ENCODE results near the gene CACNA2D2.

CACNA2D2 gene

DNA sequence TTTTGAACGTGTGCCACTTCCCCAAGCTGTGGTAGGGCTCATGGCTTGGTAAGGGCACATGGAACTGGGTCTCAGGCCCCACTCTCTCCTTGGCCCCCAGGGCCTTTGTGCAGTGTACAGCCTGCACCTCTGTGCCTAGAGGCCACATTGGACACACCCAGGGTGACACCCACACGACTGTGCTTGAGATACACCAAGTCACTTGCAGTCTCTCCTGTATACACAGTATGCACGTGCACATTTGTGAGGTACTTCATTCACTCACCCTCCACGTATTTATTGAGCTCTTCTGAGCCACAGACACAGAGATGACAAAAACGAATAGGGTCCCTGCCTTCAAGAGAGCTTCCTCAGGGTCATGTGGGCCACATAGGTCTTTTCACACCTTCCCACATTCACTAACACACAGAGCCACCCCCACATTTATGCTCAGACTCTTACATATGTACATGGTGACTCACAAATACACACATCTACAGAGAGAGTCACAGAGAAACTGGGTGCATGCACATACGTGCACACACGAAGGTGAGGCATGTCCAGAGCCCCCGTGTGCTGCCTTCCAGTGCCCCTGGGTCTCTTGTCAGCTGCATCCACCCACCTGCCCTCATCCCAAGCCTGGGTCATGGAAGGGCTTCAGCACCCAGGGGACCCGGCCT lies 134.3 kb downstream of the CACNA2D2 start:
- no peak for DNase-seq (ENCODE audit: low spot score)

DNA sequence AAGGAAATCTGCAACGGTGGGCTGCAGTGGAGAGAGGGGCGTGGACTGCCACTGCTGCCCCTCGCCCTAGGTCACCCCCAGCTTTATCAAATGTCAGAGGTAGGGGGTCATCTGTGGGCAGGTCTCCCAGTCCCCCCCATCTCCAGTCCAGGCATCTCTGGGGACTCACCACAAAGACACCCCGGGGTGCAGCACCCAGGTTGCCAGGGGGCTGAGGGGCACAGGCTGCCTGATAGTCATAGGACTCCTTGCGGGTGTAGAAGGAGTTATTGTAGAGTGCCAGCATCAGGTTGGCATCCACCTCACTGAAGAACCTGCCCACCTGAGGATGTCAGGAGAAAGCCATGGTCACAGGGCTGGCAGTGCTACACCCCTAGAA lies 137.6 kb downstream of the CACNA2D2 start:
- no peak for DNase-seq (ENCODE audit: low spot score)

DNA sequence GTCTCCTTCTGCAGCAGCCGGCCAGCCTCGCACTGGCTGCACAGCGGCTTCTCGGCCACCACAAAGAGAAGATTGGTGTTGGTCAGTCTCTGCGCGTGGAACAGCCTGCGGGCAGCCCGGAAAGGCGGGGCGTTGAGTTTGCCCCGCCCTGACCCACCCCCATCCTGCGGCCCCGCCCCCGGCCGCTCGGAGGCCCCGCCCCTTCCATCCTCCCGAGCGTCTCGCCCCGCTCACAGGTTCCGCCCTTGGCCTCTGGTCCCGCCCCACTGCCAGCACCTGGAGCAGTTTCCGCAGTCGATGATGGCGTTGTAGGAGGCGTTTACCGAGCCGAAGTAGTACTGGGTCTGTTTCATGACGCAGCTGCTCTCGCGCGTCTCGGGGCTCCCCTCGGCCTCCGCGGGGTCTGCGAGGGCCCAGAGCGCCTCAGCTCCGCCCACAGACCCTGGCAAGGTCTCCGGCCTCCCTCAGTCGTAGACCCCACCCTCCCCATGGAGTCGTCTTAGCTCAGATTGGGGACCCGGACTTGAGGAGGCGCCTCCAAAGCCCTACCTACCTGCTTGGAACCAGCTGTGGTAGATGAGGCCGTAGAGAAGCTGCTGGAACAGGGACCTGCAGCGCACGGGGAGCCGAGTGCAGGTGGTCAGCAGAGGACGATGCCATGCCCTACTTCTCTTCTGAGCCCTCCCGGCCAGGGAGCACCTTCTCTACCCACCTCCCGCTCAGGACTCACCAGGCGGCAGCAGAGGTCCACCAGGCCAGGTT lies 138.2 kb downstream of the CACNA2D2 start:
- peak; percentile 81 for DNase-seq (ENCODE audit: low spot score)

DNA sequence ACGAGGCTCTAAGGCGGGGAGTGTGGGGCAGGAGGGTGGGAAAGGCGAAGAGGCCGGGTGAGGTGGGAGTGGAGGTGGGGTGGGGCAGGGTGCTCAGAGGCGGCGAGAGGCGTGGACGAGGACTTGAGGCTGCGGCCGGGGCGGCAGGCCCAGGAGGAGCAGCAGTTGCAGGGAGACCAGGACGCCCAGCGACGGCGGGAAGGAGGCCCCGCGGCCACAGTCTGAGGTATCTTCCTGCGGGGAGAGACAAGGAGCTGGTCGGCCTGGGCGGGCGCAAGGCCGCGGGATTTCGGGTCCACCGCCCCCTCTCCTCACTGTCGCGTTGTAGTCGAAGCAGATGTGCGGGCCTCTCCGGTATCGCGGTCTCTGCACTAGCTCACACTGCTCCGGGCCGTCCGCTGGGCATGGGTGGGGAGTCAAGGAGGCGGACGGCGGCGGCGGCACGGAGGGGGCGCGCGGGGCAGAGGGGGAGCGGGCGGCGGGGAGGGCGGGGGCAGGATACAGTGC lies 138.8 kb downstream of the CACNA2D2 start:
- DNase-seq (ENCODE audit: low spot score), result no peak

DNA sequence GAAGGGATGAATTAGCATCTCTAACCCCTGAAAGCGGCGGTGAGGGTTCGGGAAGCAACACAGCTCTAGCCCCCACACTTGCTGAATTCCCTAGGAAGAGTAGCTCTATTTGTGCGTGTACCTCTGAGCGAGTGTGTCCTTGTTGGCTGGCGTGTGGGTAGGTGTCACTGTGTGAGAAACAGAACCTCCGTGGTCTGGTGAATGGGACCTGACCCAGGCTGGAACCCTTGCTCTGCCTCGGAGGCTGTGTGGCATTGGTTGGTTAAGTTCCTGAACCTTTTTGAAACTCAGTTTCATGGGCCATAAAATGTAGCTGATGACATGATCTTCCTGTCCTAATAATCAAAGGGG lies 143.7 kb downstream of the CACNA2D2 start:
- no peak for DNase-seq (ENCODE audit: low spot score)

DNA sequence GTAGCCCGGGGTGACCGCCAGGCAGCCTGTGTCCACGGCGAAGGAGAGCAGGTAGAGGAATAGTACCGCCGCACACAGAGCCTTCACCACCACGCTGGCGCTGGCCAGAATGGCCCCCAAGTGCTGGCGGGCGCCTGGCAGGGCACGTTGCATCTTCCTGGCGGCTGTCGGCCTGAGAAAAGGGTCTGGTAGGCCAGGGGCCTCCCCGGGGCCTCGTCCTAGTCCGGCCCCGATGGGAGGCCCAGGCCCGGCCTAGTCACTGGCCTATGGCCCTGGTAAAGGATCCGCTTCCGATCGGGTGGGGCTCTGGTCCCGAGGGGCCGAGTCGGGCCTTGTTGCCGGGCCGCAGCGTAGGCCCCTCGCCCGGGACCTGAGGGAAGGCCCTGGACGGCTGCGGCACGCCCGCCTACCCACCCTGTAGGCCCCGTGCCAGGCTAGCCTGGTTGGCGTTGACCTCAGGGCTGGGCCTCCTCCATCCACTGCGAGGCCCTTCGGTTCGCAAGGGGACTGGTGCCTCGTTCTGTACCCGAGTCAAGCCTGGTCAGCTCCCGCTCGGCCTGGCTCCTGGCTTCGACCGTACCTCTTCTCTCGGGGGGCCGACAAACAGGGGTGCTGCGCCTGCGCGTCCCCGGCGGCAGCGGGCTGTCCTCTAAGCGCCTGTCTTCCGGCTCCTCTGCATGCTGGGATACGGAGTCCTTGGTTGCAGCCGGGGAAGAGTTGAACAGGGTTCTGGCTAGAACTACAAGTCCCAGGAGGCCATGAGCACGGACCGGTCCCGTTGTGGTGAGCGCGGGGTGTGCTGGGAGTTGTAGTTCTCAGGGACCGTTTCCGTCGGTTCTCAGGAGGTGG lies 144.3 kb downstream of the CACNA2D2 start, which contains the start of gene TMEM115:
TMEM115 (minus strand) TSS at position 611 of the 849 bp plus-strand sequence; CDS start at position 153, 458 bp downstream.
- peak; percentile 95 for DNase-seq (ENCODE audit: low spot score)

DNA sequence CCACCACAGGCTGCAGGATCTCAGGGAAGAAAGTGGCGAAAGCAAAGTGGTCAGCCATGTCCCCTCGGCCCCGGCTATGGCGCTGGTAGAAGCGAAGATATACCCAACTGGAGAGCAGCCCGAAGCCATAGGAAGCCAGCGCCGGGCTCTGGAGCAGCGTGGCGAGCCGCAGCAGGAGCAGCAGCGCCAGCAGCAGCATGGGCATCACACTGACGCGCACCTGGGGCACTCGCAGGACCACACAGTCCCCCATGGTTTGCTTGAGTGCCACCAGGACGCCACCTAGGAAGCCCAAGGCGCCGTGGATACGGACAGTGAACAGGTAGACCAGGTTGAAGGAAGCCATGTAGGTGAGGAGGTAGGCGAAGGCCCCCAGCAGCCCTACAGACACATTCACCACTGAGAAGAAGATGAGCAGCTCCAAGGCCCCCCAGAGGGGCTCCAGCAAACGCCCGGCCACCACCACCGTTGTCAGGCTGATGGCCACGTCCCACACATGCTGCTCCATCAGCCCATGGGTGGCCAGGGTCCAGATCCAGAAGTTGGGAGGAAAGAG lies 145.0 kb downstream of the CACNA2D2 start:
- no peak for DNase-seq (ENCODE audit: low spot score)

DNA sequence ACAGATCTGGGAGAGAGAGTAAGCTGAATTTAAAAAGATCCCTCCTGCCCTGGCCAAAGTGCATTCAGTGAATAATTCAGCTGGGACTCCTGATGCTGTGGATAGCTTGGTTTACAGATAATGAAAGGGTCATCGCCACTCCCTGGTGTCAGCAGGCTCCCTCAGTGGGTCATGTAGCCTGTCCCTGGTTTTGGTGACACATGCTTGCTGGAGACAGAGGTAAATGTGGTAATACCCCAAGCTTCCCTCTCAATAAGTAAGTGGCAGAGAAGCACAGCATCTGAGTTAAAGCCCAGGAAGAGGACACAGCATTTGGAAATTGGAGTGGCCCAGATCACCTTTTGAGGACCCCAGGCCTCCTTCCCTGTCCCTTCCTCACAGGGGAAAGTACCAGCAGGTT lies 146.0 kb downstream of the CACNA2D2 start:
- DNase-seq (ENCODE audit: low spot score), result no peak

DNA sequence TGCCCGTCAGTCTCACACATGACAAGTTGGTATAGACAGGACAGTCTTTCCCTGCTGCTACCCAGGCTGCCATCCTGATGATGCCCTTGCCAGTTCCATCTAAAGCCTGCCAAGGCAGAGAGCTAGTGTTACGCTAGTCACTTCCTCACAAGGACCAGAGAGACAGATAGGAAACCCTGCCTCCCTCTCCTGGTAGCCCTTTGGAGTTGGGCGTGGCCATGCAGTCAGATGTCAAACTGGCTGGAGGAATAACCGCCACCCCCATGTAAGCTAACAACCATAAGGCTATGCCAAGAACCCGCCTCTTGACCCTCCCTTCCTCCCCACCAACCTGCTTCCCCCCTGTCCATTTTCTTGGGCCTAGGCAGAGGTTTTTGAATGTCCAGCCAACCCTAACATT lies 146.9 kb downstream of the CACNA2D2 start:
- DNase-seq (ENCODE audit: low spot score), result no peak

DNA sequence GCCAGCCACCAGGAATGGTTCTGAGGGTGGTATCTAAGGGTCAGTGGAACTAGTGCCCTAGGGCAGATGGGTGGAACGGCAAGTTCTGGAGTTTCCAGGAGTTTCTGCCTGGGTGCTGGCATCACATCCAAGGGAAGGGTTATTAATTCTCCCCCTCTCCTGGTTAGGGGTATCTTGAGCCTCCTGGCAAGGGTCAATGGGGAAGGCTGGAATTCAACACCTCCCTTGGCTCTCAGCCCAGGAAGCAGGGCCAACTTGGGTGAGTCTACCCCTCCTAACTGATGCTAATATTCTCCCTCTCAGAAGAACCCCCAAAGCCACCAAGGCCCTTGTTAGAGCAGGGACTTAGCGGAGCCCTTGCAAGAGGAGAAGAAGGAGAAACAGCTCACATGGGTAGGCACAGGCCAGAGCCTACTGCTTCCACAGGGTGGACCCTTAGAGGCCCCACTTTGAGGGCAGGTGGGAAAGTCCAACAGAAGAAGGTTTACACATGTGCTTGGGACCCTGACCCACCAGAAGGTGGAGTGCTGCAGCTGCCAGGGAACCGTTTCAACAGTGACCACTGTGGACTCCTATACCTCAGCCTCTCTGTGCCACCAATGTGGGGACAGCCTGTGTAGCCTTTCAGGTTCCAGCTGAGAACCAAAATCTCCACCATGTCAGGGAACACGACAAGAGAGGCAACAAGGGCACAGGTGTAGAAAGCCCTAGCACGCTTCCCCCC lies 147.4 kb downstream of the CACNA2D2 start:
- DNase-seq (ENCODE audit: low spot score), result no peak

DNA sequence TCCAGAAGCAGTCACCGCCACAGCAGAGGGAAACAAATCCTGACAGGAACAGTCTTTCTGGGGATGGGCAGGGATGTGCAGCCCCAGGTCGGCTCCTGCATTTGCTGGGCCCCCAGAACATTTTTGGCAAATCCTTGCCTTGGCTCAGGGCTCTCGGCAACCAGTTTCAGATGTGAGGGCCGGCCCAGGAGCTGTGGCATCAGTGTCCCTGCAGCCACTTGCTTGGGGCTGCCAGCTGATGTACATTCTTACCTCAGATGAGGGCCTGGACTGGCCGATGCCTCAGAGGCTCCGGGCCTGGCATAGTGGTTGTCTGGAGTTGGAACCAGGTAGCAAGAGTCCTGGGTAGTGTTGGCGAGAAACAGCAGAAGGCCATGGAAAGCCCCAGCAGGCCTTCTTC lies 148.6 kb downstream of the CACNA2D2 start:
- no peak for DNase-seq (ENCODE audit: low spot score)

DNA sequence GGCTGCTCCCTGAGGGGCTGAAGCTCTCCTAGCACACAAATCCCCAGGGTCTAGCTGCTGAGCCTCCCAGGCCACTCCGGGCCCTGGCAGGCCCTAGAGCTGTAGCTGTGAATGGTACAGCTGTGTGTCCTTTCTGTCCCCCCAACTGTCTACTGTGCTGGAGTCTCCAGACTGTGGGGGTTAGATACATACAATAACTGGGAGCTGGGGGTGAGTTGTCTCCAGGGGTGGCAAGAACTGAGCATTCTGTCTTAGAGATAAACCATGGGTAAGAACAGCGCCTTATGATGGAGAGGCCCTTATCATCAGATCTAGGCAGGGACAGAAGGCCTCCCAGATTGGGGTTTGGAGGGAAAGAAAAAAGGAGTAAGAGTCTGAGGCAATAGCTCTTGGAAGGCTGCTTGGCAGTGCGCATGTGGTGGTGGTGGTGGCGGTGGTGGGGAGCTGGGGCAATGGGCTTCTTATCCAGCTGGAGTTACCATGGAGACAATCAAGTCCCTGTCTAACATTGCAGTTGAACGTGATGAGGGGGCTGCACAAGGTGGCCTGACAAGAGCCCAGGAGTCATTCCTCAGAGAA lies 149.2 kb downstream of the CACNA2D2 start:
- no peak for DNase-seq (ENCODE audit: low spot score)

DNA sequence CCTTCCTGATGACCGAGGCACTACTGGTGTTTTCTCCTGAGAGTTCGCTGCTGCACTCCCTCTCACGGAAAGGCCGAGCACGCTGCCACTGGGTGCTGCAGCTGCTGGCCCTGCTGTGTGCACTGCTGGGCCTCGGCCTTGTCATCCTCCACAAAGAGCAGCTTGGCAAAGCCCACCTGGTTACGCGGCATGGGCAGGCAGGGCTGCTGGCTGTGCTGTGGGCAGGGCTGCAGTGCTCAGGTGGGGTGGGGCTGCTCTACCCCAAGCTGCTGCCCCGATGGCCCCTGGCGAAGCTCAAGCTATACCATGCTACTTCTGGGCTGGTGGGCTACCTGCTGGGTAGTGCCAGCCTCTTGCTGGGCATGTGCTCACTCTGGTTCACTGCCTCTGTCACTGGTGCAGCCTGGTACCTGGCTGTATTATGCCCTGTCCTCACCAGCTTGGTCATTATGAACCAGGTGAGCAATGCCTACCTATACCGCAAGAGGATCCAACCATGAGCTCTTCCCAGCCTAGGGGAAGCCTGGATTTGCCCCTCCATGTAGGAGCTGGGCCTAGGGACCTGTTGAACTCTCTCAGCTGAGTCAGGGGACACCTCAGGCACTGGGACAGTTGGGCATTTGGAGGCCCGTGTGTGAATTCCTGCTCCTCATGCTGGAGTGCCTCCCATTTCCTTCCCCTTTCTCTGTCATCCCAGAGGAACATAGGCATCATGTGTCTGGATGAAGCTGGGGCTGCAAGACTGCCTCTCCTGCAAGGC lies 150.0 kb downstream of the CACNA2D2 start:
- DNase-seq (ENCODE audit: low spot score), result no peak

DNA sequence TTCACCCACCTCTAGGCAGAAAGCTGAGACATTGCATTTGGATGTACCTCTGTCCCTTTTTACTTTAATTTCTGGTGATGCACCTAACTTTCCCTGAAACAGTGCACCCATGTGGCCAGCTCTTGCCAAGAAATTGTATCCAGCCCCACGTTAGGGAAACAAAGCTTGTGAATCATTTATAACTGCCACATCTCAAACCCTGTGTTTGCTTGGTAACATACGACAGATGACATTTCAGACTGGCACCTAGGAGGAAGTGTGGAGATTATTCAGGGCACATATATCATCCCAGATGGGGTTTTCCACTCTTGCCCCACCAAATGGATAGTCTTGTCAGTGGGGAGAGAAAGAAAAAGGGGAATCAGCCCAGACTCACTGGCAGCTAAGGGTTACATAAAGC lies 150.7 kb downstream of the CACNA2D2 start:
- no peak for DNase-seq (ENCODE audit: low spot score)

DNA sequence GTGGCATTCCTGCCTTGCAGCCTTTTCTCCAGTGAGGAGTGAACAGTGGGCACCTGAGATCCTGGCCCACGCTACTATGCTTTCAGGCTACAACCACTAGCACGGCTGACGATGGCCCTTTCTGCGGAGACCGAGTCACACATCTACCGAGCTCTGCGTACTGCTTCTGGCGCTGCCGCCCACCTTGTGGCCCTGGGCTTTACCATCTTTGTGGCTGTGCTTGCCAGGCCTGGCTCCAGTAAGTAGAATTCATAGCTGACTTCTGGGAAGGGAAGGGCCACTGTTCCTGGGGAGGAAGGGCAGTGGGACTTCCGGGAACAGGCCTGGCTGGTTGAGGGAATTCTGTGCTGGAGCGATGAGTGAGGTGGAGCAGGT lies 152.1 kb downstream of the CACNA2D2 start:
- no peak for DNase-seq (ENCODE audit: low spot score)

DNA sequence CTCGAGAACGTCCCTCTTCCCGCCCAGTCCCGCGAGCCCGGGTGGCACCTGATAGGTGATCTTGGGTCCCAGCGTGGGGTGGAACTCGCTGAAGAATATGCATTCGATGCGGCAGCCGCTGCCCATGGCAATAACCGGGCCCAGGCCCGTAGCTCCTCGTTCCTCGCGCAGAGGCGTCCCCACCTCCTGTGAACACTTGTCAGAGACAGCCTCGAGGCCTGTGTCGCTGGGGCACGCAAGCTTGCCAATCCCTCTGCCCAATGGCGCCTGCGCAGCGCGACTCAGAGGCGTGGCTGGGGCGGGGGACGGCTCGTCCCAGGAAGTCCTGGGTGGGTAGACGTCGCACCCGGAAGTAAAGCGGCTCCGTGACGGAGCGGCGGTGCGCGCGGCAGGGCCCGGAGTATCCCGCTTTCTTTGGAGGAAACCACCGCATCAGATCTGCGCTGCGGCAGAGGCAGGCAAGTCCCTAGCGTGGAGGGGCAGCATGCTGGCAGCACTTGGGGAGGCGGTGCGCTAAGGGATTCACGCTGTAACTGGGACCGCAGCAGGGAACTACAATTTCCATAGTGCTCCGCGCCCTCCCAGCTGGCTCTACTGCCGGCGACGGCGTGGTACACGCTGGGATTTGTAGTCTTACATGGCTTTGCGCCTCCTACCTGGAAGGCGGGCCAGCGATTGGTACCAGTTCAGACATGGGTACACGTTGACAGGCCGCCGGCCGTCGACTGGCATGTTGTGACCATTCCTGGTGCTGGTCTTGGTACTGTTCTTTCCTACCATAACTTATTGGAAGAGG lies 152.7 kb downstream of the CACNA2D2 start, which contains the start of the genes CYB561D2 and NPRL2:
CYB561D2 (plus strand) TSS at position 336 of the 796 bp plus-strand sequence. CDS start 572 bp downstream, outside the sequence.
NPRL2 (minus strand) TSS at position 249 of the 796 bp plus-strand sequence; CDS start at position 126, 123 bp downstream.
- DNase-seq (ENCODE audit: low spot score), result peak; percentile 99

DNA sequence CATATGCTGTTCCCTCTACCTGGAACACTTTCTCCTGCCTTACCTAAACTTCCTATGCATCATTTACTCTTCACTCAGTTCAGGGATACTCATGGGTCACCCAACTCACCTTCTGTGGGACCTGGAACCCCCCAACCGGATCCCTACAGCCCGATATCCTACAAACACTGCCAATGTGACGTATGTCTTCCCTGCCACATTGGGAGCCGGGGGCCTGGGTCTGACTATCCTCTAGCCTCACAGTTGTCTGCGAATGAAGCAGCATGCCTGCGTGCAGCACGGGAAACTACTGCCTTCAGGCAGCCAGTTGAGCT lies 153.3 kb downstream of the CACNA2D2 start:
- DNase-seq (ENCODE audit: low spot score), result no peak

DNA sequence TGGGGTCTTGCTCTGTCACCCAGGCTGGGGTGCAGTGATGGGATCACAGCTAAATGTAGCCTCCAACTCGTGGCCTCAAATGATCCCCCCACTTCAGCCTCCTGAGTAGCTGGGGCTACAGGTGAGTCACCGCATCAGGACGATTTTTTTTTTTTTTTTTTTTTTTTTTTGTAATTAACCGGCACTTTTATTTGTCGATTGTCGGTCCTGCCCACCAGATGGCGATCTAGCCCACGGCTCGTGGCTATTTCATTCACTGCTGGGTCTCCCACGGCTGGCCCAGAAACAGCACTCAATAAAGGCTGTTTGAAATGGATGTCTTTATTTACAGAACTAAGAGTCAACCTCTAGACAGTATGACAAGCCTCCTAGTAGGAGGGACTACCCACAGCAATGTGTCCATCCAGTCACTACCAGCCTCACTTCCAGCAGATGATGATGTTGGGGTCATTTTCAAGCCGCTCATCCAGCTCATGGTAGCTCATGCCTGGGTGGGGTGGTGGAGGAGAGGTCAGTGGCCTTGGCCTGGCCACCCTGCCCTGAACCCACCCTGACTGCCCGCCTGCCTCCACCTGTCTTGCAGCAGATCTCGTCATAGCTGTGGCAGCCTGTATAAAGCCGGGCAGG lies 156.1 kb downstream of the CACNA2D2 start:
- DNase-seq (ENCODE audit: low spot score), result peak; percentile 71

DNA sequence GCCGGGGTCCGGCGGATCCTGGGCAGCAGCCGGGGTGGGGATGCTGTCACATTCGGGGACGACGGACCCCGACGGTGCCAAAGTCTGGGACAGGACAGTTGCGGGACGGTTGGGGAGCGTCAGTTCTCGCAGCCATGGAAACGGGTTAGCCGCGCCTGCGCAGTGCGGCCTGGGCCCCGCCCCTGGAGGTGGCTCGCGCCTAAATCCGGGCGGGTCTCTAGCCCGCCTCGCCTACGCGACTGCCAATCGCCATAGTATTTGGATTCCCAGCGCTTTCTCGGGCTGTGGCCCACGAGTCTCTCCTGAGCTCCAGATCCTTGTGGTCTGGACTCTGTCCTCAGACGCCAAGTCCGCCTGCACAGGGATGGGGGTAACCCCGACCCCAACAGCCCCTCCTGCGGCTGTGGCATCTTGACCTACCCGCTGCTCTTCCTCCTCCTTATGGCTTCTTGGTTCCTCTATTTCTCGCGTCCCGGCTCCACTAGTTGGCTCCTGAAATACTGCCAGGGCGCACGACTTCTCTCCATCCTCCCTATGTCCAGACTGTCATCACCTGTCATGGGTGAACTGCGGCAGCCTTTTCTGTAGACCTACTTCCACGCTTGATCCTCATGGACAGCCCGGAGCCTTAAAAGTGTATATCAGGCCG lies 157.7 kb downstream of the CACNA2D2 start, which contains the start of gene ZMYND10:
ZMYND10 (minus strand) TSS at position 147 of the 649 bp plus-strand sequence. CDS start 153 bp downstream, outside the sequence.
- no peak for DNase-seq (ENCODE audit: low spot score)

Data from HuH-7.5 (cell line).